ENCODE results near the gene PKD2.

DNA sequence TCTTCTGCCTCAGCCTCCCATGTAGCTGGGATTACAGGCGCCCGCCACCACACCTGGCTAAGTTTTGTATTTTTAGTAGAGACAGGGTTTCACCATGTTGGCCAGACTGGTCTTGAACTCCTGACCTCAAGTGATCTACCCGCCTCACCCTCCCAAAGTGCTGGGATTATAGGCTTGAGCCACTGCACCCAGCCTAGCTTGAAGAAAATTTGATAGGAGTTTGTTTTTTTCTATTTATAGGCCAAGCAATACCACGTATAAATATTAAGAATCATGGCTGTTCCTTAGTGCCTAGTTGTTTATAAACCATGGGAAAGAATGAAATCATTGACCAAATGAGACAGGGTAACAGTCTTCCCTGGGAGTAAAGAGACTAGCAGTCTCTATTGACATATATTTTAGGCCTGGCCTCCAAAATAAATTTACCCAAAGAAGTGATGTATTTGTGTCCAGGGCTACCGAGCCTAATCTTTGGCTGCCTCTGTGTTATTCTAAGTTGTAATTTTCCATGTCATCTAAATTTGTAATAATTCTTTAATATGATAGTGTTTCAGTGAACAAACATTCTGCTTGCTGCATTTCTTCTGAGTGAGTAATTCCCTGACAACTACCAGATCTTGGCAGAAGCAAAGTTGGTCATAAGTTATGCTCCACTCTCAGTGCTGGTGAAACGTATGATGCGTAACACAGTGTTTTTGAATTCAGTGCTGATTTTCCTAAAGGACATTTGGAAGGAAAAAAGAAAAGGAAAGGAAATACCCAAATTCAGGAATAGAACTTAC, 10.3 kb downstream of the PKD2 start:
- no peak for TF ChIP-seq POLR2AphosphoS5 (IDR thresholded peaks at IDR 0.05)
- TF ChIP-seq, protein P1, sequence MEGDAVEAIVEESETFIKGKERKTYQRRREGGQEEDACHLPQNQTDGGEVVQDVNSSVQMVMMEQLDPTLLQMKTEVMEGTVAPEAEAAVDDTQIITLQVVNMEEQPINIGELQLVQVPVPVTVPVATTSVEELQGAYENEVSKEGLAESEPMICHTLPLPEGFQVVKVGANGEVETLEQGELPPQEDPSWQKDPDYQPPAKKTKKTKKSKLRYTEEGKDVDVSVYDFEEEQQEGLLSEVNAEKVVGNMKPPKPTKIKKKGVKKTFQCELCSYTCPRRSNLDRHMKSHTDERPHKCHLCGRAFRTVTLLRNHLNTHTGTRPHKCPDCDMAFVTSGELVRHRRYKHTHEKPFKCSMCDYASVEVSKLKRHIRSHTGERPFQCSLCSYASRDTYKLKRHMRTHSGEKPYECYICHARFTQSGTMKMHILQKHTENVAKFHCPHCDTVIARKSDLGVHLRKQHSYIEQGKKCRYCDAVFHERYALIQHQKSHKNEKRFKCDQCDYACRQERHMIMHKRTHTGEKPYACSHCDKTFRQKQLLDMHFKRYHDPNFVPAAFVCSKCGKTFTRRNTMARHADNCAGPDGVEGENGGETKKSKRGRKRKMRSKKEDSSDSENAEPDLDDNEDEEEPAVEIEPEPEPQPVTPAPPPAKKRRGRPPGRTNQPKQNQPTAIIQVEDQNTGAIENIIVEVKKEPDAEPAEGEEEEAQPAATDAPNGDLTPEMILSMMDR (IDR thresholded peaks at IDR 0.05 in 8 of 11, conservative IDR thresholded peaks at IDR 0.05 in 3 of 11) = no peak

Measured in spleen (tissue), 7 donors.